Neutrophil (primary cell): ENCODE results near the gene UCP2.

Source experiments
- H3K27ac ChIP-seq: fragments of 200-600 bp; sonication (generic); 2 replicates; pipeline ENCODE4 v1.5.1; 2016; ENCODE audit warnings: mild to moderate bottlenecking, moderate library complexity
- H3K27me3 ChIP-seq: fragments of 200-600 bp; sonication (generic); 2 replicates; pipeline ENCODE4 v1.6.0; 2016; ENCODE audit warnings: mild to moderate bottlenecking
- H3K36me3 ChIP-seq: fragments of 200-600 bp; sonication (generic); 2 replicates; pipeline ENCODE4 v1.5.1; 2017
- H3K4me1 ChIP-seq, 2 experiments: fragments of 200-600 bp in 1 of 2; sonication (generic) in 1 of 2; 1 replicate in 1 of 2; 2 replicates in 1 of 2; pipeline versions ENCODE4 v1.5.1 to v1.6.1; 2013 to 2016; ENCODE audit warnings: low read depth in 1 of 2, low read length in 1 of 2, mild to moderate bottlenecking in 1 of 2, moderate library complexity in 1 of 2; ENCODE audit not compliant: control insufficient read depth in 1 of 2, insufficient read depth in 1 of 2
- H3K4me3 ChIP-seq, 2 experiments: fragments of 200-600 bp in 1 of 2; sonication (generic) in 1 of 2; 1 replicate in 1 of 2; 2 replicates in 1 of 2; pipeline ENCODE4 v1.5.1; 2013 to 2016; ENCODE audit warnings: low read depth in 1 of 2, low read length in 1 of 2, mild to moderate bottlenecking in 1 of 2, moderate library complexity in 1 of 2
- H3K9me3 ChIP-seq: fragments of 200-600 bp; sonication (generic); 2 replicates; pipeline ENCODE4 v1.5.1; 2016
- TF ChIP-seq, protein P1 (sequence below): fragments of 200-600 bp; sonication (generic); IDR thresholded peaks from 2 replicates; pipeline ENCODE4 v1.5.1; 2016; ENCODE audit warnings: antibody characterized with exemption

UCP2 gene

DNA sequence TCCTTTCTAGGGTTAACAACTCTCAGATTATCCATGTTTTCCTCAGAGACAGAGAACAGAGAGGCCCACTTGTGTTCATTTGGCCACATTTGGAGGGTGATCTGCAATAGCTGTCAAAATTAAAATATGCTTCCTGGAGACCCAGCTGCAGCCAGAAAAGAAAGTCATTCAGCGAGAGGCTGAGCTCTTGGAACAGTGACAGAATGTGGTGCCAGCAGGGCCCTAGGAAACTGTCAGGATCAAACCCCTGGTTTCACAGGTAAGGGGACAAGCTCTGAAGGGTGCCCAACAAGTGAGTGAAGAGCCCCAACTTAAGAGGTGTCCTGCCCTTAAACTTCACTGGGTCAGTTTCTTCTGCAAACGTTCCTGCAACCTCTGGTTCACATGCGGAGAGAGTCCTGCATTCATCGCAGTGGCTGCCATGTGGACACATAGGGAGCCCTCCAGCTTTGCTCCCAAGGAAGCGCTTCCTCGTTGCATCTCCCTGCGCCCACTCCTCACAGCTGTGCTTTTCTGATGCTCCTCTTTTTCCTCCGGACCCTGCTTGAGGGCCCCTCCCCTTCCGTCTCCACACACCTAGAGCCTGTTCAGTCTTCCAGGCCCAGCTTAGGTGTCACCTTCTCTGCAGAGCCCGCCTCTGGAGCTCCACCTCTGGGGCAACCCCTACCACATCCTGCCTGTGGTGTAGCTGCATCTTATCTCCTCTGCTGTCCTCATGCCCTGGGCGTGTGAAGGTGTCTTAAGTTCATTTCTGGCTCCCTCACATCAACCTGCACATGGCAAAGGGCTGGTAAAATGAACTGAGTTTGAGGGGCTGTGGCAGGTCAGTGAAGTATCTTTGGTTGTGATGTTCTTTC is 22.3 kb upstream of the UCP2 start:
- TF ChIP-seq, protein P1, sequence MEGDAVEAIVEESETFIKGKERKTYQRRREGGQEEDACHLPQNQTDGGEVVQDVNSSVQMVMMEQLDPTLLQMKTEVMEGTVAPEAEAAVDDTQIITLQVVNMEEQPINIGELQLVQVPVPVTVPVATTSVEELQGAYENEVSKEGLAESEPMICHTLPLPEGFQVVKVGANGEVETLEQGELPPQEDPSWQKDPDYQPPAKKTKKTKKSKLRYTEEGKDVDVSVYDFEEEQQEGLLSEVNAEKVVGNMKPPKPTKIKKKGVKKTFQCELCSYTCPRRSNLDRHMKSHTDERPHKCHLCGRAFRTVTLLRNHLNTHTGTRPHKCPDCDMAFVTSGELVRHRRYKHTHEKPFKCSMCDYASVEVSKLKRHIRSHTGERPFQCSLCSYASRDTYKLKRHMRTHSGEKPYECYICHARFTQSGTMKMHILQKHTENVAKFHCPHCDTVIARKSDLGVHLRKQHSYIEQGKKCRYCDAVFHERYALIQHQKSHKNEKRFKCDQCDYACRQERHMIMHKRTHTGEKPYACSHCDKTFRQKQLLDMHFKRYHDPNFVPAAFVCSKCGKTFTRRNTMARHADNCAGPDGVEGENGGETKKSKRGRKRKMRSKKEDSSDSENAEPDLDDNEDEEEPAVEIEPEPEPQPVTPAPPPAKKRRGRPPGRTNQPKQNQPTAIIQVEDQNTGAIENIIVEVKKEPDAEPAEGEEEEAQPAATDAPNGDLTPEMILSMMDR, result no peak
- no peaks in the 10 kb centered on the region for H3K4me1 ChIP-seq
- H3K4me3 ChIP-seq, result no peak overlapping the region
- no peaks in the 10 kb centered on the region for H3K9me3 ChIP-seq
- H3K27me3 ChIP-seq, result no peaks in the 10 kb centered on the region
- peaks cover 22% of the 10 kb centered on the region for H3K36me3 ChIP-seq
- H3K27ac ChIP-seq, result no peak overlapping the region

DNA sequence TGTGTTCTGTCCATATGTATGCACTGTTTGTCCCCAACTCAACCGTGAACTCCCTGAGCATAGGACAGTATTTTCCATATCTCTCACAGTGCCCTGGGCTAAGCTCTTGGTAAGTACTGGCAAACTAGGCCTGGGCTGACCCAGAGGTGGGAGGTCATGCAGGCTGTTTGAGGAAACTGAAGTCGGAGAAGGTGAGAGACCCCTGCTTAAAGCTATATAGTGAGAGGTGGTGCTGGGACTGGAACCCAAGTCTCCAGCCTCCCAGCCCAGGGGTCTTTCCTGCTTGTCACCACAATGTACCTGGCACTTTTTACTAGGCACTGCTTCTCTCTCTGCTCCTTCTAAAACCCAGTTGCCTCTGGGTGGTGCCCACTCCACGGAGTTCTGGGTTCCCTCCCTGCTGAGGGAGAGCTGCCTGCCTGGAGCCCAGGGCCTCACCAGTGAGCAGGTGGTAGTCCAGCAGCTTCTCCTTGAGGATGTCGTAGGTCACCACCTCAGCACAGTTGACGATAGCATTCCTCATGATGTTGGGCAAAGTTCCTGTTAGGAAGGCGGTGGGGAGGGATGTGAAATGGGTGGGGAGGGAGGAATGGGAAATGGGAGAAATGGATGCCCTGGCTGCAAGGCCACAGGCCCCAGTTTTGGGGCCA is 21.5 kb upstream of the UCP2 start:
- Histone ChIP-seq H3K4me1 (no peaks in the 10 kb centered on the region), H3K4me3 (no peak overlapping the region), H3K9me3 (no peaks in the 10 kb centered on the region), H3K27me3 (no peaks in the 10 kb centered on the region), H3K36me3 (peaks cover 22% of the 10 kb centered on the region), H3K27ac (no peak overlapping the region)
- TF ChIP-seq, protein P1, result no peak

DNA sequence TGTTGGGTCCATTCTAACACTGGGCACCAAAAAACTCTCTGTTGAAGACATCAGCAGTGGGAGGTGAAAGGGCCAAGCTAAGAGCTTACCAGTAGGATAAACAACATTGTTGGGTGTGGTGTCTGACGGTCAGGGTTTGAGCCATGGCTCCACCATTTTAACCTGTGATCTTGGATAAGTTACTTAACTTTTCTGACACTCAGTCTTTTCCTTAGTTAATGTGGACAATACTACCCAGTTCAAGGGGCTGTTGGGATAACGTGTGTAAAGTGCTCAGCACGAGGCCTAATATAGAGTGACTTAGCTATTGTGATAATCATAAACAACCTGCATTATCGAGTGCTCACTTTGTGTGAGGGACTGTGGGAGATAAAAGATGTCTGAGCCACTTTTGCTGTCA is 20.2 kb upstream of the UCP2 start:
- Histone ChIP-seq H3K36me3 (peaks cover 22% of the 10 kb centered on the region), H3K4me3 (no peak overlapping the region), H3K27ac (no peak overlapping the region), H3K4me1 (no peaks in the 10 kb centered on the region), H3K27me3 (no peaks in the 10 kb centered on the region), H3K9me3 (no peaks in the 10 kb centered on the region)
- TF ChIP-seq, protein P1, result no peak

DNA sequence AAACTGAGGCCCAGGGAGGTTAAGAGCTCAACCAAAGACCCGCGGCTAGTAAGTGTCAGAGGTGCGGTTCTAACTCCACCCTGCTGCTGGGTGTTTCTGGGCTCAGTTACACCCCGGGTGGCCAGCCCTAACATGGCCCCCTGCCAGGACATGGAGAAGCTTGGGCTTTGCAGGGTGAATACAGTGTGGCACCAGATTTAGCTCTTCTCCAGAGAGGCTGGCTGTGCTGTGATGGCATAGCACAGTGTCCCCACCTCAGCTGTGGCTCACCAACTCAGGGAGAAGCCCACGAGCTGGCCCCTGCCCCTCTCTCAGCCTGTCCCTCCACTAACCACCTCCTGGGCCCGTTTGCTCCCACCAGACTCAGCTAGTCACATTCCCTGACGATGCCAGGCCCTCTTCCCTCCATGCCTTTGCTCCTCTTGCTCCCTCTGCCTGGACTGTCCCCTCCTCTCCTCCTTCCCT is 19.2 kb upstream of the UCP2 start:
- no peaks in the 10 kb centered on the region for H3K9me3 ChIP-seq
- peaks cover 22% of the 10 kb centered on the region for H3K36me3 ChIP-seq
- no peaks in the 10 kb centered on the region for H3K27me3 ChIP-seq
- no peak overlapping the region for H3K4me3 ChIP-seq
- no peak overlapping the region for H3K27ac ChIP-seq
- H3K4me1 ChIP-seq, result no peaks in the 10 kb centered on the region
- TF ChIP-seq, protein P1, result no peak

DNA sequence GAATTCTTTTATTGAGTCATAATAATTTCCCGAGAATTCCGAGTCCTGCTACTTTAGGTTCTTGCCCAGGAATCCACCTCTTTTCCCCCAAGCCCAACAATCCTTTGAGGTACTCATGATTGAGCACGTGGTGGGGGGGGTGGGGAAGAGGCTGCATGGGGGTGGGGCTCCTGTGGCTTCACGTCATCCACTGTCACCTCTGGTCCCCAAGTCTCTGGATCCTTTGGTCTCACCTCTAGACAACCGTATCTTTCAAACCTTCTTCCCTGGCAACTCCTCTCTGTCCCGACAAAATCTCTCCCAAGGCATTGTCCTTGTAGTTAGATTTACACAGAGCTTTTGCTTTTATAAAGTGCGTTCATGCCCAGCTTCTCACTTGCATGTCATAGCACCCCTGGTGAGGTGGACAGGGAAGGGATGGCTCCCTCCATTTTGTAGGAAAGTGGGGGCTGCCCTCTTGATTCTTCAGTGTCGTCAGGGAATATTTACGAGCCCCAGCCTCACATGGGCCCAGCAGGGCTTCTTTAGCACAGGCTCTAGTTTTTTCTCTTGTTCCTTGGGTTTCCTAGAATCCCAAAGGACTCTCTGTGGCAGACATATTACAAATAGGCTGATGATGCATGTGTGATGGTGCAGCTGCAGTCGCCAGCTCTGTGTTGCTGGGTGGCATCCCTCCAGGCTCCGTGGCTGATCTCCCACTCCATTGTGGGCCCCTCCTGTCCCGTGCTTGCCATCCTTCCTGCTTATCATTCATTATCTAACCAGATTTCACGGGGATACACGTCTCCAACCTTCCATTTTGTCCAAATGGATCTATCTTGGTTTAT is 17.9 kb upstream of the UCP2 start:
- H3K36me3 ChIP-seq, result peaks cover 22% of the 10 kb centered on the region
- H3K4me1 ChIP-seq, result no peaks in the 10 kb centered on the region
- H3K27ac ChIP-seq, result no peak overlapping the region
- no peaks in the 10 kb centered on the region for H3K9me3 ChIP-seq
- no peaks in the 10 kb centered on the region for H3K27me3 ChIP-seq
- TF ChIP-seq, protein P1, result no peak
- no peak overlapping the region for H3K4me3 ChIP-seq
